ENCODE results near the gene MZT1.
"Not testable (repeated sequence)": the region's sequence is repeated elsewhere in the genome, so short reads cannot be mapped to it uniquely, and the experiment has no call there.

Gene MZT1

GRCh38 chr13:72727417-72728289 lies at the start of gene MZT1, which contains the start of gene BORA:
TSS of gene MZT1 (minus strand) at chr13:72727629. CDS start at chr13:72727602, 27 bp downstream.
TSS of gene BORA (plus strand) at chr13:72727923. CDS start at chr13:72728941, 1,018 bp downstream.
- DNase-seq, result peak; percentile 92

- DNase-seq, result no peak
Observed at GRCh38 chr13:72774019-72774418, 46.6 kb upstream of the MZT1 start.

GRCh38 chr13:72763411-72763810 lies 36.0 kb upstream of the MZT1 start:
- no peak for DNase-seq

- DNase-seq, result no peak
Observed at GRCh38 chr13:72760189-72760588, 32.8 kb upstream of the MZT1 start.

- DNase-seq, result no peak
Observed at GRCh38 chr13:72757792-72758535, 30.5 kb upstream of the MZT1 start.

GRCh38 chr13:72754111-72754510 lies 26.7 kb upstream of the MZT1 start:
- no peak for DNase-seq

- no peak for DNase-seq
Observed at GRCh38 chr13:72751220-72751619, 23.8 kb upstream of the MZT1 start.

GRCh38 chr13:72745260-72745659 lies 17.8 kb upstream of the MZT1 start:
- no peak for DNase-seq

- no peak for DNase-seq
Observed at GRCh38 chr13:72740015-72740414, 12.6 kb upstream of the MZT1 start.

GRCh38 chr13:72737033-72737432 lies 9.6 kb upstream of the MZT1 start:
- DNase-seq, result no peak

- DNase-seq, result no peak
Observed at GRCh38 chr13:72728290-72728605, 819 bp upstream of the MZT1 start.

- DNase-seq, result peak; percentile 68
Observed at GRCh38 chr13:72726726-72727416, 558 bp downstream of the MZT1 start.

GRCh38 chr13:72726185-72726584 lies 1.2 kb downstream of the MZT1 start:
- not testable (repeated sequence) for DNase-seq

GRCh38 chr13:72716776-72717175 lies 10.7 kb downstream of the MZT1 start:
- no peak for DNase-seq

GRCh38 chr13:72700509-72700908 lies 26.9 kb downstream of the MZT1 start:
- no peak for DNase-seq

- no peak for DNase-seq
Observed at GRCh38 chr13:72698164-72698563, 29.3 kb downstream of the MZT1 start.

GRCh38 chr13:72696579-72696978 lies 30.9 kb downstream of the MZT1 start:
- no peak for DNase-seq

- no peak for DNase-seq
Observed at GRCh38 chr13:72694314-72694713, 33.1 kb downstream of the MZT1 start.

- no peak for DNase-seq
Observed at GRCh38 chr13:72693832-72694231, 33.6 kb downstream of the MZT1 start.

- no peak for DNase-seq
Observed at GRCh38 chr13:72692884-72693514, 34.4 kb downstream of the MZT1 start.

GRCh38 chr13:72689181-72689696 lies 38.2 kb downstream of the MZT1 start:
- DNase-seq, result no peak

- DNase-seq, result no peak
Observed at GRCh38 chr13:72686766-72687165, 40.7 kb downstream of the MZT1 start.

GRCh38 chr13:72680353-72680752 lies 47.1 kb downstream of the MZT1 start:
- DNase-seq, result no peak
